ENCODE results near the gene LANCL2.

LANCL2 gene

DNA sequence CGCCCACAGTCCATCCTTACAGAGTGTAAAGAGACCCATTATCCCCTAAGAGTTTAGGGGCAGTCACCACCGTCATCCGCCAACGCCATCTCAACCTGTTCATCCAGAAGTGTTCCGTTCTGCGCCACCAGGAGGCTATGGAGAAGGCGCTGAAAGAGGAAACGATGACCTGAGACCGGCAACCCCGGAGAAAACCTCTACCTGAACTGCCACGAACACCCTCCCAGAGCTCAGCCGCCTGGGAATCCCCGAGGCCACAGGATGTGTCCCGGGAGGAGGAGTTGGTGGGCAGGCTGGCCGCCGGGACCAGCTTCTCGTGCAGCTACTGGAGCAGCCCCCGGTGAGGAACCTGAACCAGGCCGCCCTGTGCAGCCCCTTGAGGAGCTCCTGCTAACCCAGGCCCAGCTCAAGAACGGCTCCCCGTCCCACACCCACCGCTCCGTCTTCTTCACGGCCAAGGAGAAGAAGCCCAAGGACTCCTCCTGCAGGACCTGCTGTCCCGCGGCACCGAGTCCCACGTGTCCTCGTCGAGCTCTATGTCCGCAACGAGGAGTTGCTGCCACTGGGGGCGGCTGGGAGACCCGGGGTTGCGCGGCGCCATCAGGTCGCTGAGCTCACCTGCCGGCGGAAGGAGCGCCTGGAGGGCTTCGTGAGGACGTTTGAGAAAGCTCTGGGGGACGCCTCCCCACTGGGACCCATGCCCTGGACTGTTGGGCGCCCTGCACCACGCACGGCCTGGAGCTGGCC, 21.1 kb upstream of the LANCL2 start:
- H3K4me1 ChIP-seq (ENCODE audit: control insufficient read depth in 2 of 2, insufficient read depth in 1 of 2, low read depth in 1 of 2, low read length in 2 of 2), result no peaks in the 10 kb centered on the region
- DNase-seq (ENCODE audit: low spot score), result no peak
- no peak overlapping the region for H3K4me3 ChIP-seq (ENCODE audit: low read length in 2 of 2)
- H3K9ac ChIP-seq (ENCODE audit: low read depth, low read length, poor library complexity), result peak overlapping the region; percentile 44
- peak overlapping the region; percentile 74 for H2AK5ac ChIP-seq (ENCODE audit: low read depth, low read length)
- H3K18ac ChIP-seq (ENCODE audit: low read length), result peak overlapping the region; percentile 1
- H3K23ac ChIP-seq (ENCODE audit: low read depth, low read length, poor library complexity), result peak overlapping the region; percentile 73
- no peaks in the 10 kb centered on the region for H3K27me3 ChIP-seq (ENCODE audit: control insufficient read depth in 3 of 3, insufficient read depth in 3 of 3, low read depth in 1 of 3, low read length in 3 of 3)
- no peak overlapping the region for H2BK15ac ChIP-seq (ENCODE audit: low read length)
- WGBS, 2 donors (ENCODE audit: extremely low coverage in 2 of 2, insufficient read length in 2 of 2, insufficient replicate concordance in 1 of 2), result no CpG with 5 or more reads among the region's 47 CpGs
- H3K4me2 ChIP-seq (ENCODE audit: insufficient read depth, low read length, poor library complexity, severe bottlenecking), result no peak overlapping the region
- no peak overlapping the region for H3K4ac ChIP-seq (ENCODE audit: low read length)
- H4K91ac ChIP-seq (ENCODE audit: low read depth, low read length, poor library complexity), result peak overlapping the region; percentile 85
- no peaks in the 10 kb centered on the region for H3K36me3 ChIP-seq (replicated peaks in 1 of 2; ENCODE audit: control insufficient read depth in 2 of 2, insufficient read depth in 2 of 2, low read length in 2 of 2)
- no peak overlapping the region for H2BK12ac ChIP-seq (ENCODE audit: low read length)
- no peaks in the 10 kb centered on the region for H3K9me3 ChIP-seq (replicated peaks in 1 of 2; ENCODE audit: control insufficient read depth in 2 of 2, insufficient read depth in 1 of 2, low read depth in 1 of 2, low read length in 2 of 2)
- no peak overlapping the region for H2BK120ac ChIP-seq (ENCODE audit: low read depth, low read length)
- no peak overlapping the region for H3K27ac ChIP-seq (replicated peaks; ENCODE audit: low read length)
- H4K8ac ChIP-seq (ENCODE audit: low read depth, low read length), result no peak overlapping the region
- peak overlapping the region; percentile 90 for H3K14ac ChIP-seq (ENCODE audit: low read length)
- H2AFZ ChIP-seq (ENCODE audit: low read length), result no peak overlapping the region
- H3K79me1 ChIP-seq (ENCODE audit: low read depth, low read length), result no peaks in the 10 kb centered on the region
- H2BK5ac ChIP-seq (ENCODE audit: low read length), result no peak overlapping the region

DNA sequence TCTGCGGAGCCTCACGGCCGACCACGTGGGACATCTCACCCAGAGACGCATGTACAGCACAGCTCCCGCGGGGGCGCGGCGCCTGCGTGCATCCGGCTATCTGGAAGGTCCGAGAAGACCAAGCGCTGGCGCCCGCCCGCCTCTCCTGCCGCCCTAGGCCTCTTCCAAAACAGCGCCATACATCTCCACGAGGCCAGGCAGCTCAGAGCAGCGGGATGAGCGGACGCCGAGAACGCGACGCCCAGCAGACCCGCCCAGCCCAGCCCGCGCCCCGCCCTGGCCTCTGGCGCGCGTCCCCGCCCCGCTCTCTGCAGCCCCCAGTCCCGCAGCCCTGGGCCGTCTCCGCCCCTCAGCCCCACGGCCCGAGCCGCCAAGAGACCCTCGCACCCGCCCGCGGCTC, 20.3 kb upstream of the LANCL2 start:
- H3K23ac ChIP-seq (ENCODE audit: low read depth, low read length, poor library complexity), result peak overlapping the region; percentile 73
- no CpG with 5 or more reads among the region's 46 CpGs for WGBS, 2 donors (ENCODE audit: extremely low coverage in 2 of 2, insufficient read length in 2 of 2, insufficient replicate concordance in 1 of 2)
- H3K9me3 ChIP-seq (replicated peaks in 1 of 2; ENCODE audit: control insufficient read depth in 2 of 2, insufficient read depth in 1 of 2, low read depth in 1 of 2, low read length in 2 of 2), result no peaks in the 10 kb centered on the region
- H3K14ac ChIP-seq (ENCODE audit: low read length), result no peak overlapping the region
- H2AFZ ChIP-seq (ENCODE audit: low read length), result no peak overlapping the region
- no peak overlapping the region for H2BK15ac ChIP-seq (ENCODE audit: low read length)
- H3K4me3 ChIP-seq (ENCODE audit: low read length in 2 of 2), result no peak overlapping the region
- H2BK12ac ChIP-seq (ENCODE audit: low read length), result no peak overlapping the region
- no peak overlapping the region for H2AK5ac ChIP-seq (ENCODE audit: low read depth, low read length)
- H3K79me1 ChIP-seq (ENCODE audit: low read depth, low read length), result no peaks in the 10 kb centered on the region
- H2BK5ac ChIP-seq (ENCODE audit: low read length), result no peak overlapping the region
- no peaks in the 10 kb centered on the region for H3K27me3 ChIP-seq (ENCODE audit: control insufficient read depth in 3 of 3, insufficient read depth in 3 of 3, low read depth in 1 of 3, low read length in 3 of 3)
- H3K9ac ChIP-seq (ENCODE audit: low read depth, low read length, poor library complexity), result no peak overlapping the region
- no peak for DNase-seq (ENCODE audit: low spot score)
- H4K91ac ChIP-seq (ENCODE audit: low read depth, low read length, poor library complexity), result peak overlapping the region; percentile 85
- H2BK120ac ChIP-seq (ENCODE audit: low read depth, low read length), result no peak overlapping the region
- H3K4ac ChIP-seq (ENCODE audit: low read length), result no peak overlapping the region
- no peak overlapping the region for H4K8ac ChIP-seq (ENCODE audit: low read depth, low read length)
- no peak overlapping the region for H3K18ac ChIP-seq (ENCODE audit: low read length)
- no peaks in the 10 kb centered on the region for H3K36me3 ChIP-seq (replicated peaks in 1 of 2; ENCODE audit: control insufficient read depth in 2 of 2, insufficient read depth in 2 of 2, low read length in 2 of 2)
- no peaks in the 10 kb centered on the region for H3K4me1 ChIP-seq (ENCODE audit: control insufficient read depth in 2 of 2, insufficient read depth in 1 of 2, low read depth in 1 of 2, low read length in 2 of 2)
- H3K4me2 ChIP-seq (ENCODE audit: insufficient read depth, low read length, poor library complexity, severe bottlenecking), result no peak overlapping the region
- no peak overlapping the region for H3K27ac ChIP-seq (replicated peaks; ENCODE audit: low read length)

- H3K23ac ChIP-seq (ENCODE audit: low read depth, low read length, poor library complexity), result no peak overlapping the region
- no peaks in the 10 kb centered on the region for H3K4me1 ChIP-seq (ENCODE audit: control insufficient read depth in 2 of 2, insufficient read depth in 1 of 2, low read depth in 1 of 2, low read length in 2 of 2)
- no peak overlapping the region for H4K91ac ChIP-seq (ENCODE audit: low read depth, low read length, poor library complexity)
- no peak overlapping the region for H2AK5ac ChIP-seq (ENCODE audit: low read depth, low read length)
- H3K27me3 ChIP-seq (ENCODE audit: control insufficient read depth in 3 of 3, insufficient read depth in 3 of 3, low read depth in 1 of 3, low read length in 3 of 3), result no peaks in the 10 kb centered on the region
- DNase-seq (ENCODE audit: low spot score), result no peak
- H3K36me3 ChIP-seq (replicated peaks in 1 of 2; ENCODE audit: control insufficient read depth in 2 of 2, insufficient read depth in 2 of 2, low read length in 2 of 2), result no peaks in the 10 kb centered on the region
- H2BK5ac ChIP-seq (ENCODE audit: low read length), result no peak overlapping the region
- no peak overlapping the region for H2BK15ac ChIP-seq (ENCODE audit: low read length)
- no peak overlapping the region for H2BK12ac ChIP-seq (ENCODE audit: low read length)
- H3K14ac ChIP-seq (ENCODE audit: low read length), result no peak overlapping the region
- no peak overlapping the region for H3K9ac ChIP-seq (ENCODE audit: low read depth, low read length, poor library complexity)
- H3K4ac ChIP-seq (ENCODE audit: low read length), result no peak overlapping the region
- H3K79me1 ChIP-seq (ENCODE audit: low read depth, low read length), result no peaks in the 10 kb centered on the region
- H3K9me3 ChIP-seq (replicated peaks in 1 of 2; ENCODE audit: control insufficient read depth in 2 of 2, insufficient read depth in 1 of 2, low read depth in 1 of 2, low read length in 2 of 2), result no peaks in the 10 kb centered on the region
- no peak overlapping the region for H3K18ac ChIP-seq (ENCODE audit: low read length)
- WGBS, 2 donors (ENCODE audit: extremely low coverage in 2 of 2, insufficient read length in 2 of 2, insufficient replicate concordance in 1 of 2), result no CpG with 5 or more reads among the region's 22 CpGs
- H2BK120ac ChIP-seq (ENCODE audit: low read depth, low read length), result no peak overlapping the region
- no peak overlapping the region for H3K4me3 ChIP-seq (ENCODE audit: low read length in 2 of 2)
- H2AFZ ChIP-seq (ENCODE audit: low read length), result no peak overlapping the region
- H4K8ac ChIP-seq (ENCODE audit: low read depth, low read length), result no peak overlapping the region
- no peak overlapping the region for H3K27ac ChIP-seq (replicated peaks; ENCODE audit: low read length)
- no peak overlapping the region for H3K4me2 ChIP-seq (ENCODE audit: insufficient read depth, low read length, poor library complexity, severe bottlenecking)
Observed at GRCh38 chr7:55345292-55345691, 19.8 kb upstream of the LANCL2 start.

GRCh38 chr7:55348502-55348901, 16.6 kb upstream of the LANCL2 start:
- H3K27me3 ChIP-seq (ENCODE audit: control insufficient read depth in 3 of 3, insufficient read depth in 3 of 3, low read depth in 1 of 3, low read length in 3 of 3), result no peaks in the 10 kb centered on the region

More at GRCh38 chr7:55348502-55348901, 16.6 kb upstream of the LANCL2 start:
- Histone ChIP-seq H4K91ac (ENCODE audit: low read depth, low read length, poor library complexity) (no peak overlapping the region), H3K4me2 (ENCODE audit: insufficient read depth, low read length, poor library complexity, severe bottlenecking) (no peak overlapping the region), H2BK5ac (ENCODE audit: low read length) (no peak overlapping the region), H3K14ac (ENCODE audit: low read length) (no peak overlapping the region), H3K9ac (ENCODE audit: low read depth, low read length, poor library complexity) (no peak overlapping the region), H3K27ac (replicated peaks; ENCODE audit: low read length) (no peak overlapping the region), H3K4ac (ENCODE audit: low read length) (no peak overlapping the region), H3K4me3 (ENCODE audit: low read length in 2 of 2) (no peak overlapping the region), H3K23ac (ENCODE audit: low read depth, low read length, poor library complexity) (no peak overlapping the region), H3K18ac (ENCODE audit: low read length) (no peak overlapping the region), H3K9me3 (replicated peaks in 1 of 2; ENCODE audit: control insufficient read depth in 2 of 2, insufficient read depth in 1 of 2, low read depth in 1 of 2, low read length in 2 of 2) (no peaks in the 10 kb centered on the region), H2BK120ac (ENCODE audit: low read depth, low read length) (no peak overlapping the region), H3K79me1 (ENCODE audit: low read depth, low read length) (no peaks in the 10 kb centered on the region), H2AFZ (ENCODE audit: low read length) (no peak overlapping the region), H3K36me3 (replicated peaks in 1 of 2; ENCODE audit: control insufficient read depth in 2 of 2, insufficient read depth in 2 of 2, low read length in 2 of 2) (no peaks in the 10 kb centered on the region), H4K8ac (ENCODE audit: low read depth, low read length) (no peak overlapping the region), H2AK5ac (ENCODE audit: low read depth, low read length) (no peak overlapping the region), H3K4me1 (ENCODE audit: control insufficient read depth in 2 of 2, insufficient read depth in 1 of 2, low read depth in 1 of 2, low read length in 2 of 2) (no peaks in the 10 kb centered on the region), H2BK15ac (ENCODE audit: low read length) (no peak overlapping the region), H2BK12ac (ENCODE audit: low read length) (no peak overlapping the region)
- no peak for DNase-seq (ENCODE audit: low spot score)
- no CpG with 5 or more reads among the region's 4 CpGs for WGBS, 2 donors (ENCODE audit: extremely low coverage in 2 of 2, insufficient read length in 2 of 2, insufficient replicate concordance in 1 of 2)

All from neuronal stem cell (in vitro differentiated cells).